IPS-NIHi11 (cell line): ENCODE data around the gene LNP1.
"Not testable (repeated sequence)": the region's sequence is repeated elsewhere in the genome, so short reads cannot be mapped to it uniquely, and the experiment has no call there.

Experiments
- DNase-seq: peaks from one replicate; pipeline ENCODE4 v3.0.0; 2012; ENCODE audit warnings: mixed read lengths, low spot score

The LNP1 gene

DNA sequence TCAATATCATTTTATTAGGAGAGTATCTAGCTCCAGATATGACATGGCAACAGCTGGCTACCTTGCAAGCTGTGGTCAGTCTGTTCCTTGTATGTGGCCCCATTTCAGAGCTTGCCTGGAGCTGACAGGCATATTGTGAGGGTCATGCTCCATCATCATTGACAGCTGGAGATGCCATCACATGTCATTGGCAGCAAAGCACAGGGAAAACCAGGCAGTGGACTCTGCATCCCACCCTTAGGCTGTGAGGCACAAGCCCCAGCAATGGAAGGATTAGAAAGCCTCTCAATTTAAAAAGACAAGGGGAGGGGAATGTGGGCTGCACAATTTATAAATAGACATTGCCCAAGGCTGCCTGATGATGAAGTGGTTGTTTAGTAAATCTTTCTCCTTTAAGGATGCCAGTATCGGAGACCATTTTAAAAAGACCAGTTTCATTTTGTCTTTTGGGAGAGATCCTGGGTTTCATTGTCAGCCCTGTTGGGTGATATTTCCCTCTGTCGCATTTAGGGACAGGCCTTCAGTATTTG lies 27.9 kb downstream of the LNP1 start:
- DNase-seq = no peak

DNA sequence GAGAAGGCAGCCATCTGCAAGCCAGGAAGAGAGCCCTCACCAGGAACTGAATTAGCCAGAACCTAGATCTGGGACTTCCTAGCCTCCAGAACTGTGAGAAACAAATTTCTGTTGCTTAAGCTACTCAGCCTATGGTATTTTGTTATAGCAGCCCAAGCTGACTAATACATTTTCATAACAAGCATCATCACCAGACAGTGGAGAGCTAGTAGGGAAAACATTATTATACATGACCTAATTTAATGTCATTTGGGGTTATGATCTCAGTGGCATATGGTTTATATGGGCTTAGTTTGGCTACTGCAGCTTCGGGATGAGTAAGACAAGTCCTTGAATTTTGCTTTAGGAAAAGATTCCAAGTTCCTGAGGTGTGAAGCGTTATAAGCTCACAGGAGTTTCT lies 35.6 kb downstream of the LNP1 start:
- no peak for DNase-seq

DNA sequence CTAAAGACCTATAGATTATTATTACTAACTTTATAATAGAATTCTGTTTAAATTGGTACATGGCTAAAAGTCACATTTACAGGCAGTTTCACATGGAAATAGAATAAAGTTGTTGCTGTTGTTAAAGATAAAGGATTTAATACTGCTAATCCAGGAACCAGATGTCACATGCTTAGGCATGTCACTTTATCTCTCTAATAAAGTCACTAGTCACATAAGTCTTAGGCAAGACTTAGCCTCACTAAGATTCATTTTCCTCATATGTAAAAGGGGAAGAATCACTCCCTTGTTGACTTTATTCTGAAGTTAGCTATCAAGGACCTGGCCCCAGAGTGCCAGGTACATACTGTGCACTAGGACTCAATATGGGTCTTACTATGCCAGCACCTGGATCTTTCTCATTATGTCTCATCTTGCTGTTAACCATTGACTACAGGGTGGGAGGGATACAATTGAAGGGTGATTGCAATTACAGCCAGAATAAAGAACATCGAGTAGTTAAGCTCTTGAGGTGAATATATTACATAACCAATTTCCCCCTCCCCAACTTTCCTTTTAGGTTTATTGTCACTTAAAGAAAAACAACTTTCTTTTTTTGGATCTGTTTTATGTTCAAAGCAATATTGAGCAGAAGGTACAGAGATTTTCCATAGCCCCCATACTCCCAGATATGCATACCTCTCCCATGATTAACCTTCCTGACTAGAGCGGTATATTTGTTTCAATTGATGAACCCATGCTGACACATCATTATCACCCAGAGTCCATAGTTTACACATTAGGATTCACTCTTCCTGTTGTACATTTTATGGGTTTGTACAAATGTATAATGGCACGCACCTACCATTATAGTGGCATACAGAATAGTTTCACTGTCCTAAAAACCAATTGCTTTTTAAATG lies 36.6 kb downstream of the LNP1 start:
- DNase-seq = no peak

DNA sequence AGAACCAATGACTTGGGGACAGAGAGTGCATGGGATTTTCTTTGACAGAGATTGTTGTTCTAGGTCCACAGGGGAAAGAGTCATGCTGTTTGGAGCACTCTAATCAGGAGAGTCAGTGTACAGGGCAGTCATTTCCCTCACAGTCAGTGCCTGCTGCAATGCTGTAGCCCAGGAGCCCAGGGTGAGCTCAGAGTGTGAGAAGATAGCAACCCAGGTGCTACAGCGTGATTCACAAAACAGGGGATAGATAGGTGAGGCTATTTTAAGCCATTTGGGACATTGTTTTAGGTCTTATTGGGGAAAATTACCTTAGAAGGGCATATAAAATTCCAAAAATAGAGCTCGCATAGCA lies 37.3 kb downstream of the LNP1 start:
- no peak for DNase-seq

DNA sequence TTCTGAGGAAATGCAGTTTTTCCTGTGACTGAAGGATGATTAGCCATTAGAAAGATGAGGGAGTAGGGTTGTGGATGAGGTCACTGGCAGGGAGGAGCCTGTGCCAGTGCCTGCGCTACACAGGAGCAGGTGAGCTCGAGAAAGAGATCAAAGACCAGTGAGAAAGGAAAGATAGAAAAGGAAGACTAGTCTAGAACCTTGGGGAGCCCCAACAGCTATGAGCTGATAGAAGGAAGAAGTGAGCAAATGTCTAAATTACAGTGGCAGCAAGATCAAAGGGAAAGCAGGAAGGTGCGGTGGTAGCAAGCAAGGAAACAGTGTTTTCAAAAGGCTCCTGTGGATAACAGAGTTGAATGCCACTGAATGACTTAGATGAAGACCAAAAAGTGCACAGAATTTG lies 39.6 kb downstream of the LNP1 start:
- no peak for DNase-seq

DNA sequence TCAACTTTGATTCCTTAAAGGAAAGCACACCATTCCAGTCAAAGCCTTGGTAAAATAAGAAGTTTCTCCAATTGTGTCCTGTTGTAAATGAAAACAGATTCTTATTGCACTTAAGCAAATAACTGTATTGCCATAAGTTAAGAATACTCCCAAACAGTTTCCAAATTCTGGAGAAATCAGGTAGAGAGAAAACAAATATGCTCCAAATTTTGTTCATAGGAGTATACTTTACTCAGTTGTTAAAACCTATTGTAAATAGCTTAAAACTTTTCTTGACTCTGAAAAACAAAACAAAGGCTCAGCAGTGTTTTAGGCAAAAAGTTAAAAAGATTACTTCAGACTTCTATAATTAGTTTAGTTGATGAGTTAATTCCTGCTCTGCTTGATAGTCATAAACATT lies 42.4 kb downstream of the LNP1 start:
- DNase-seq = no peak

DNA sequence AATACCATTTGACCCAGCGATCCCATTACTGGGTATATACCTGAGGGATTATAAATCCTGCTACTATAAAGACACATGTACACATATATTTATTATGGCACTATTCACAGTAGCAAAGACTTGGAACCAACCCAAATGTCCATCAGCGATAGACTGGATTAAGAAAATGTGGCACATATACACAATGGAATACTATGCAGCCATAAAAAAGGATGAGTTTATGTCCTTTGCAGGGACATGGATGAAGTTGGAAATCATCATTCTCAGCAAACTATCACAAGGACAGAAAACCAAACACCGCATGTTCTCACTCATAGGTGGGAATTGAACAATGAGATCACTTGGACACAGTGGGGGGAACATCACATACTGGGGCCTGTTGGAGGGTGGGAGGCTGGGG lies 45.7 kb downstream of the LNP1 start:
- not testable (repeated sequence) for DNase-seq

DNA sequence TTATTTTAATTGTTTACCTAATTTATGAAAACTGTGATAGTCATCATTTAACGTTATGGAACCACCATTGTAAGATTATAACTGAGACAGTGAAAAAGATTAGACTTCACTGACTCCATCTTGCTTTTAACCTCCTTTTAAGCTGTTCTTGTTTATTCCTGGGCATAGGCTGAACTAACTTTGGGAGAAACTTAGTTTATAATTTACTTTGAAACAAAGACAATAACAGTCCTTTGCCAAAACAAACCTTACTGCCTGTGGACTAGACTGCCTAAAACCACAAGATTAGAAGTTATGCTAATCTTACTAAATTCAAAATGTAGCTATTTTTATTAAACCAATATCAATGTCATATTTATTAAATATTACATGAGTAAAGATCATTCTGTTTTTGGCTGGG lies 46.7 kb downstream of the LNP1 start:
- no peak for DNase-seq

DNA sequence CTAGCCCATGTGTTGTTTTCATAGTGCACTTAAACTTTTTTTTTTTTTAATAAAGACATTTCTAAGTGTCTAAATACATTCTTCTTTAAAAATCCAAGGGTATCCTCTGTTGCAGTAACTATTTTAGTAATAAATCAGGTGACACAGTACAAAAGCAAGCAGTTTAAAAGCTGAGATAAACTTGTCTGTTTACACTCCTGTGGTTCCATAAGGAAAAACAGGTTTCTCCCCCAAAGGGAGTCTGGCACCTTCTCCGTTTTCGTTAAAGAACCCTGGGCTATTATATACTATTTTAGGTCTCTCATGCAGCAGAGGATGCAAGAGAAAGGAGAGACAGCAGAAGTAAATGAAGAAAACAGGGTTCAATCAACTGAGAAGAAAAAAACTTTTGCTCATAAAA lies 47.9 kb downstream of the LNP1 start:
- DNase-seq = no peak

DNA sequence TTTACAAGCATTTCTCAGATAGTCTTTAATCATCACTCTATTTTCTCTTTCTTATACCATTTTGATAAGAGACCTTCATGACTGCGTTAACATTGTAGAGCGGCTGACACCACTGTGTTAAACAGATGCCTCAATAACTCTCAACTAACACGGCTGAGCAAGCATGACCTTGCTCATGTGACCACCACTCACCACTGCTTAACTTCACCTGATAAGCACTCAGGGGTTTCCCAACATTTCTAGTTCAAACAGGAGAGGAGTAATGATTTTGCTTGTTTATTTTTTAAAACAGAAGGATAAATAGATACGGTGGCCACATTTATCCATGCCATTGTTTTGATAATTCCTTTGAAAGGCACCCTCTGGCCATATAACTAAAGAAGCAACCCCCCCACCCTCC lies 53.3 kb downstream of the LNP1 start:
- DNase-seq = no peak

DNA sequence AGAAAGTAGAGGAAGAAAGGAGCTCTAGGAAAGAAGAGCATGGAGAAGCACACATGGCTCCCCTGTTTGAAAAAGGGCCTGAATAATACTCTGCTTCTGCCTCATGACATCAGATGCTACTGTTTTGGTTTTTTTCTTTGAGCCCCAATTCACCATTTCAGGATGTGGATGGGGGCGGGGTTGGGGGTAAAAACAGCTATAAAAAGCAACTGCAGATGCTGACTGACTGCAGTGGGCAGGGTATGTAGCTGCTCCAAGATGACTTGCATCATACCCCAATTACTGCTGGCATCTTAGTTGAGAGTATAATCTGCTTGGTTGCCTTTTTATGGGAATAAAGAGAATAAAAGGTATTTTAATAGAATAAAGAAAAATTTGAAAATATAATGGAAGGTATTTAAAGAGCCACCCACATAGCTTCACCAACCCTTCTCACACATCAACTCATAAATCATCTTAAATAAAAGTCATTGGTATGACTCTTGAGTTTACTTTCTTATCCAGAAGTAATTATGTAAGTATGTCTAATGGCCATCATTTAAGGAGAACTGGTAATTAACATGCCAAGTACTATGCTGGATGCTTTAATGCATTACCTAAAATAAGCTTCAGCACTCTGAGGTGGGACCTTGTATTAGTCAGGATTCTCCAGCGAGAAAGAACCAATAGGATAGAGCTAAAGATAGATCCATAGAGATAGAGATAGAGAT lies 54.7 kb downstream of the LNP1 start:
- no peak for DNase-seq

DNA sequence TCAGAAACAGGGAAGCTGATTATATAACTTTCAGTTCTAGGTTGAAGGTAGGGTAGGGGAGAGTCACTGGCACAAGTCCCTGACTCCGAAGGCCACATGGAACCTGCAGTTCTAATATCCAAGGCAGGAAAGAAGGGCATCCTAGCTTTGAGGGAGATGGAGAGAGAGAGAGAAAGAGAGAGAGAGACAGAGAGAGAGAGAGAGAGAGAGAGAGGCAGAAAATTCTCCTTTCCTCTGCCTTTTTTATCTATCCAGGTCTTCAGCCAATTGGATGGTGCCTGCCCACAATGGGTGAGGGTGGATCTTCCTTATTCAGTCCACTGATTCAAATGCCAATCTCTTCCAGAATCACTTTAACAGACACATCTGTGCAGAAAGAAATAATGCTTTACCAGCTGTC lies 55.4 kb downstream of the LNP1 start:
- DNase-seq = no peak

DNA sequence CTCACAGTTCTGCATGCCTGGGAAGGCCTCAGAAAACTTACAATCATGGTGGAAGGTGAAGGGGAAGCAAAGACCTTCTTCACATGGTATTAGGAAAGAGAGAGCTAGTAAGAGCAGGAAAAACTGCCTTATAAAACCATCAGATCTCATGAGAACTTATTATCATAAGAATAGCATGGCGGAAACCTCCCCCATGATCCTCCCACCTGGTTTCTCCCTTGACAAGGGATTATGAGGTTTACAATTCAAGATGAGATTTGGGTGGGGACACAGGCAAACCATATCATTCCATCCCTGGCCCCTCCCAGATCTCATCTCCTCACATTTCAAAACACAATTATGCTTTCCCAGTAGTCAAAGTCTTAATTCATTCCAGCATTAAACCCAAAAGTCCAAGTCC lies 56.5 kb downstream of the LNP1 start:
- no peak for DNase-seq

DNA sequence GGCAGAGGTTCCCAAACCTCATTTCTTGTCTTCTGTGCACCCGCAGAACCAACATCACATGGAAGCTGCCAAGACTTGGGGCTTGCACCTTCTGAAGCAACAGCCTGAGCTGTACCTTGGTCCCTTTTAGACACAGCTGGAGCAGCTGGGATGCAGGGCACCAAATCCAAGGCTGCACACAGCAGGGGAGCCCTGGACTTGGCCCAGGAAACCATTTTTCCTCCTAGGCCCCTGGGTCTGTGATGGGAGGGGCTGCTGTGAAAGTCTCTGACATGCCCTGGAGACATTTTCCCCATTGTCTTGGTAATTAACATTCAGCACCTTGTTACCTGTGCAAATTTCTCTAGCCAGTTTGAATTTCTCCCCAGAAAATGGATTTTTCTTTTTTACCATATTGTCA lies 57.5 kb downstream of the LNP1 start:
- no peak for DNase-seq

DNA sequence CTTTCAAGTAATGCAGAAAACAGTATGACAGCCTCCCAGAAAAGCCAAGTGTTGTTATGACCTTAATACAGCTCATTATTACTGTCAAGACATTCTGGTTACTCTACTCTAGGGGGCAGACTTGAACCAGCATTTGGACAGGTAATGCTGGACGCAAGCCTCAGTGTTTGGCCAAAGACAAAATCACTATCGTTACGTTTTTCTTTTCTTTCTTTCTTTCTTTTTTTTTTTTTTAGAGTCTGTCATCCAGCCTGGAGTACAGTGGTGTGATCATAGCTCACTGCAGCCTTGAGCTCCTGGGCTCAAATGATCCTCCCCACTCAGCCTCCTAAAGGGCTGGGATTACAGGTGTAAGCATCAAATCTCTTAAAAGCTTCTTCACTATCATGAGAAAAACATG lies 61.7 kb downstream of the LNP1 start:
- DNase-seq = peak; percentile 67

DNA sequence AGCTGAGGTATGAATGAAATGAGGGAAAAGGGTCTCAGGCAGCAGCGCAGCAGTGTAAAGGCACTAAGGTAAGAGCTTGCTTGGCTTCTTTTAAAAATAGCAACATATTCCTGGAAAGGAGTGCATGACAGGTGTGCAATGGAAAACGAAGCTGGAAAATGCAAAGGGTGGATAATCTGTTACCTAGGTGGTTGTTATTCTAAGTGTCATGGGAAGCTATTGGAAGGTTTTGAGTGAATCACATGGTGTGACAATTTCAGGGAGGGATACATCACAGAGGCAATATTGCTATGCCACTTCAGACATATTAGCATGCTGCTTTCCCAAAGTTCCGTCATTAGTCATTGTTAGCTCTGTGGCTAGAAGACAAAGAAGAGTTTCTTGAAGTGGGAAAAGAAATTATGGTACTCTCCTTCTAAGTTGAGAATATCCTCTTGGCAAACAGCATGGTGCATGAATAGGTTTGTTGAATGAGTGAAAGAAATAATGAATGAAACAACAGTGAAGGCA lies 62.4 kb downstream of the LNP1 start:
- no peak for DNase-seq

DNA sequence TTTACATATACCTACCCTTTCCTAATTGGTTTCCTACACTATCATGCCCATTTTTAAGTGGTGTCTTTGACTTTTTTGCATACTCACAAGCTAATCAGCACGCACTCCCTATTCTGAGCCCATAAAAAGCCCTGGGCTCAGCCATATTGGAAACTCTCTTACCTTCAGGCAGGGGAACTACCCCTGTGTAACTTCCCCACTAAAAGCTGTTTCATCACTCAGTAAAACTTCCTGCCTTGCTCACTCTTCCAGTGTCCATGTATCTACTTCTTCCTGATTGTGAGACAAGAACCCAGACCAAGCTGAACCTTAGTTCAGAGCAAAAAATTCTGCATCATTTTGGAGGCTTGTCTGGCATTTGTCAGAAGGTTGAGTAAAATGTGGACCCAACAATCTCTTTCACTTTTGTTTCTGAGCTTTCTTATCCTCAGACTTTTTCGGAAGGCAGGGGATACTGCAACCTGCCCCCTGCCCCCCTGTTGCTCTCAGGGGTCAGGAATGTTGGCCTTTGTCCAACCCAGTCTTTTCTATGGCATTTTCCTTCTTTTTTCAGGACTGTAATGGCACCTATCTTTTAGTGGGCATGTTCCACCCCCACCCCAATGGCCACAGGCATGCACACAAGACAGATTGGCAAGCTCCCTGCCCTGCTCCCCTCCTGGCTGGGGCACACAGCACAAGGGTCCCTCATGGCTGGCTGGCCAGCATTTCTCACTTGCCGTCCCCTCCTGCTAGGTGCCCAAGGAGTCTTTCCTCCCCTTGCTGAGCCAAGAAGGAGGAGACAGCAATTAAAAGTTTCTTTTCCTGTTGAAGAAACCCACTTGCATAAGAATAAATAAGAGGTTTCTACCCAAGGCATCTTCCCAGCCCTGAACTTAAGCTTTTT lies 64.8 kb downstream of the LNP1 start:
- no peak for DNase-seq

DNA sequence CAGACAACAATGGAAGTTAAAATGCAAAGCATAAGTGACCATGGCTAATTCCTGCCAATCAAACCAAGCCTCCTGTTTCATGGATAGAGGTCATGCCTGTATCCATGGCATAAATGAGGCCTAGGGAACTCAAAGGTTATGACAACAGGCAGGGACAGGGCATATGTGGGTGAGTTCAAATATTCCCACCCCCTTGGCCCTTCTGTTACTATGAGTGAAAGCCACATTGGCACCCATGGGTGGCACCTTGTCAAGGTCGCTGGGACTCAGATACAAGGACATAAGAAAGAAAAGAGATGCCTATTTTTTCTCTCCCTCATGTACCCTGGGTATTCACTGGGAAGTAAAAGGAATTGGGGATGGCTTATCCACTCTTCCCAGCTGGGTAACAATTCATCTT lies 65.8 kb downstream of the LNP1 start:
- no peak for DNase-seq

DNA sequence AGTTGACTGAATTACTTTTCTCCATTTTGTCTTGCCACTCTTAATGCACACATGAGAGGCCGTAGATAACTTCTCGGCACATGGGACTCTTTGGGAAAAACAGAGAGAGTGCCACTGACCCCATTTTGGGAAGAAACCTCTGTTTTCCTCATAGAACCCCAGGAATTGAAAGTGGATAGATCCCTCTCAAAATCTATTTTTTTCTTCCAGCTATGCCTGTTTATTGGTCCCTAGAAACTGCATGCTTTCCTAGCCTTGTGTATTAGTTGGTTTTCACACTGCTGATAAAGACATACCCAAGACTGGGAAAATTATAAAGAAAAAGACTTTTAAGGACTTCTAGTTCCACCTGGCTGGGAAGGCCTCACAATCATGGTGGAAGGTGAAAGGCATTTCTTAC lies 67.3 kb downstream of the LNP1 start:
- no peak for DNase-seq

DNA sequence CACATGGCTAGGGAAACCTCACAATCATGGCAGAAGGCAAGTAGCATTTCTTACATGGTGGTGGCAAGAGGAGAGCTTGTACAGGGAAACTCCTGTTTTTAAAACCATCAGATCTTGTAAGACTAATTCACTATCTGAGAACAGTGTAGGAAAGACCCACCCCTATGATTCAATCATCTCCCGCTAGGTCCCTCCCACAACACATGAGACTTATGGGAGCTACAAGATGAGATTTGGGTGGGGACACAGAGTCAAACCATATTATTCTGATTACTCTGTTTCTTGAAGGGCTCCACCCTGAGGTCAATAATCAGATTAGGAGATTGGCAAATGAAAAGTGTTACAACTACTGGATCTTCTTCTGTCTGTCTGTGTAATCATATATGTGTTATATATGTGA lies 69.6 kb downstream of the LNP1 start:
- no peak for DNase-seq

DNA sequence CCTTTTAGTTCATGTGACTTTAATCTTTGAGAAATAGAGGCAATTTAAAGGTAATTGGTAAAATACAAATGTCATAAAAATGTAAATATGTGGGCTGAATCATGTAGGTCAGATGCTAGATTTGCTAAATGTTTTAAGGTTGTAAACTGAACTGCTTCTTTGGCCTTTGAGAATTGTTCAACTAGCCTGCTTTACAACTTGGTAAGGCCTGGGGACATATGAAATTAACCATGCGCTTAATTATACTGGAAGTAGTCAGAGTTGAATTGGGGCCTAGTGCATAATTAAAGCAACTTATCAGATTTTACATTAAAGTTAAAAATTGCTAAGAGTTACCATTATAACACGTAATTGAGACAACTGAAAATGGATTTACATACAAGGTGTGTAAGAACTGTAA lies 70.1 kb downstream of the LNP1 start:
- no peak for DNase-seq

DNA sequence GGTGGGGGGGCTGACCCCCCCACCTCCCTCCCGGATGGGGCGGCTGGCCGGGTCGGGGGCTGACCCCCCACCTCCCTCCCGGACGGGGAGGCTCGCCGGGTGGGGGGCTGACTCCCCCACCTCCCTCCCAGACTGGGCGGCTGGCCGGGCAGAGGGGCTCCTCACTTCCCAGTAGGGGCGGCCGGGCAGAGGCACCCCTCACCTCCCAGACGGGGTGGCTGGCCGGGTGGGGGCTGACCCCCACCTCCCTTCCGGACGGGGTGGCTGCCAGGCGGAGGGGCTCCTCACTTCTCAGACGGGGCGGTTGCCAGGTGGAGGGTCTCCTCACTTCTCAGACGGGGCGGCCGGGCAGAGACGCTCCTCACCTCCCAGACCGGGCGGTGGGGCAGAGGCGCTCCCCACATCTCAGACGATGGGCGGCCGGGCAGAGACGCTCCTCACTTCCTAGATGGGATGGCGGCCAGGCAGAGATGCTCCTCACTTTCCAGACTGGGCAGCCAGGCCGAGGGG lies 76.6 kb downstream of the LNP1 start:
- DNase-seq = not testable (repeated sequence)
